DOHH2 (cell line): ENCODE measurements around the gene LIN28A.
"Not testable (repeated sequence)": the region's sequence is repeated elsewhere in the genome, so short reads cannot be mapped to it uniquely, and the experiment has no call there.

Experiments used
- CTCF ChIP-seq: fragments of 200-600 bp; sonication (generic); IDR thresholded peaks from one replicate; pipeline ENCODE4 v1.5.1; 2014; ENCODE audit warnings: antibody characterized with exemption, mild to moderate bottlenecking, low read depth, low read length; ENCODE audit not compliant: poor library complexity, severe bottlenecking
- EZH2phosphoT487 ChIP-seq: fragments of 200-600 bp; sonication (generic); IDR thresholded peaks from 2 replicates; pipeline ENCODE4 v1.6.1; 2017; ENCODE audit warnings: borderline replicate concordance, mild to moderate bottlenecking, antibody characterized with exemption, low read length, moderate library complexity, mixed read lengths

GRCh38 chr1:26374361-26374760, 36.3 kb upstream of the LIN28A start:
- not testable (repeated sequence) for TF ChIP-seq CTCF, EZH2phosphoT487
